Effector memory CD8-positive, alpha-beta T cell (primary cell): Measurements from ENCODE around the gene CLCN7.

ENCODE experiments used
- ATAC-seq: fragments of 150-1000 bp; cut with Tn5 transposase; replicated peaks from 2 replicates; pipeline ENCODE4 v1.10.0; 2021; ENCODE audit warnings: mild to moderate bottlenecking, moderate library complexity
- DNase-seq, 3 experiments: peaks; one replicate each; pipeline ENCODE4 v3.0.0; 2021
- H3K27ac Mint-ChIP-seq, 2 donors: one replicate each; pipeline ENCODE4 v1.8.0; 2022; ENCODE audit warnings: mild to moderate bottlenecking in 2 of 2, mixed read lengths in 2 of 2, moderate library complexity in 2 of 2
- H3K27me3 Mint-ChIP-seq, 2 donors: one replicate each; pipeline ENCODE4 v1.8.0; 2022; ENCODE audit warnings: mixed read lengths in 2 of 2
- H3K36me3 Mint-ChIP-seq: one replicate; pipeline ENCODE4 v1.8.0; 2022; ENCODE audit warnings: mild to moderate bottlenecking, moderate library complexity, mixed read lengths; ENCODE audit not compliant: insufficient read depth
- H3K4me1 Mint-ChIP-seq, 2 donors: one replicate each; pipeline ENCODE4 v1.8.0; 2022; ENCODE audit warnings: low read depth in 2 of 2, mixed read lengths in 2 of 2
- H3K4me3 Mint-ChIP-seq, 2 donors: one replicate each; pipeline ENCODE4 v1.8.0; 2022; ENCODE audit warnings: mild to moderate bottlenecking in 2 of 2, mixed read lengths in 2 of 2, moderate library complexity in 2 of 2
- H3K9me3 Mint-ChIP-seq, 2 donors: one replicate each; pipeline ENCODE4 v1.8.0; 2022; ENCODE audit warnings: mixed read lengths in 2 of 2

CLCN7 gene

DNA sequence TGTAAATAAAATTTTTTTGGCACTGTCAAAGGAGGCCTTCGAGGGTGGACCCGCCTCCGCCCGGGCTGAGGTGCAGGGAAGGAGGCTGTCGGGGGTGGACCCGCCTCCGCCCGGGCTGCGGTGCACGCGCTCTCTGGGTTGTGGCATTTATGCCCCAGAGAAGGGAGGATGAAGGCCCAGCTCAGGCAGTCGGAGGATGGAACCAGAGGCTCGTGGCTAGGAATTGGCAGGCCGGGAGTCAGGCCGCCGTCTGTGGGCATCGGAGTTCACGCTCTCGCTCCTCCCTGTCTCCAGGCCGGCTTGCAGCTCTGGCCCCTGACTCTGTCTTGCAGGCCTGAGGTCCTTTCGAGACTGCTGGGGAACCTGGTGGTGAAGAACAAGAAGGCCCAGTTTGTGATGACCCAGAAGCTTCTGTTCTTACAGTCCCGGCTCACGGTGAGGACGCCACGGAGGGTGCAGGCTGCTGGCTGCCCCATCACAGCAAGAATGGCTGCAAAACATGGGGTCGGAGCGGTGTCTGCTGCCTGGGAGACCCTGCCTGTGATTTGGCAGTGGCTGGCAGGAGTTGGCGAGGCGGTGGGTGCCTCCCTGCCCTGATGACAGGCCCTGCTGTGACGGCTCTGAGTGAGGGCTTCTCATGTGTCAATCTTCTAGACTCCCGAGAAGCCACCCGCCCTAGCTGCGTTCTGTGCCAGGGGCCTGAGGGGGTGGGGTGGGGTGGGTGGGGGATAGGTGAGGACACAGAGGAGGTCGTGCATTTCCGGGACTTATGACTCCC lies 24.3 kb upstream of the CLCN7 start:
- H3K27ac Mint-ChIP-seq = no peak overlapping the region
- no peak for ATAC-seq

DNA sequence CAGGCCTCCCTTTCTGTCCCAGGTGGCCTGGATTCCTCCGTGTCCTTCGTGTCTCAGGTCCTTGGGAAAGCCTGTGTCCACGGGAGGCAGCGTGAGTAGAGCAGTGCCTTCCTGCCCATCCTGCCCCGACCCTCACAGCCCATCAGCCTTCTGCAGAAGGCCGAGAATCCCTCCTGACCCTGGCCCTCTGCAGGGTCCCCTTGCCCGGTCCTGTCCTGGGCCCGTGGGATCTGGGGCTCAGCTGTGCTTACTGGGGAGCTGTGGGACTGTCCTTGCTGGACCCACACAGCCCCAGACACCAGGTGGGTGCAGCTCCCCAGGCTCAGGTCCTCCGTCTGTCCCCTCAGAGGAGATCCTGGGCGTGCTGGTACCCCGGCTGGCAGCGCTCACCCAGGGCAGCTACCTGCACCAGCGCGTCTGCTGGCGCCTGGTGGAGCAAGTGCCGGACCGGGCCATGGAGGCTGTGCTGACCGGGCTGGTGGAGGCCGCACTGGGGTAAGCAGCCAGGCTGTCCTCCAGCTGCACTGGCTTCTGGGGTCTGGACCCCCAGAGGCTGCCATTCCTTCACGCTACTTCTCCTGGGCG lies 22.3 kb upstream of the CLCN7 start:
- Mint-ChIP-seq H3K36me3 (peaks cover 7% of the 10 kb centered on the region), H3K4me3 (no peak overlapping the region), H3K27ac (no peak overlapping the region), H3K9me3 (no peaks in the 10 kb centered on the region), H3K27me3 (no peaks in the 10 kb centered on the region), H3K4me1 (peaks cover 8 to 9% of the 10 kb centered on the region in 2 donors)
- ATAC-seq (no peak), DNase-seq (no peak)

More for the DNA sequence above, 24.3 kb upstream of the CLCN7 start:
- no peaks in the 10 kb centered on the region for H3K27me3 Mint-ChIP-seq
- peaks cover 0 to 2% of the 10 kb centered on the region in 2 donors for H3K4me1 Mint-ChIP-seq
- no peak for DNase-seq
- H3K4me3 Mint-ChIP-seq = no peak overlapping the region
- H3K36me3 Mint-ChIP-seq = peaks cover 7% of the 10 kb centered on the region
- no peaks in the 10 kb centered on the region for H3K9me3 Mint-ChIP-seq

GRCh38 chr16:1496464-1496863 lies 21.6 kb upstream of the CLCN7 start:
- Mint-ChIP-seq H3K27me3 (no peaks in the 10 kb centered on the region), H3K4me3 (no peak overlapping the region), H3K27ac (no peak overlapping the region), H3K36me3 (peaks cover 7% of the 10 kb centered on the region), H3K9me3 (no peaks in the 10 kb centered on the region), H3K4me1 (peaks cover 9% of the 10 kb centered on the region in 2 donors)
- no peak for DNase-seq
- no peak for ATAC-seq

DNA sequence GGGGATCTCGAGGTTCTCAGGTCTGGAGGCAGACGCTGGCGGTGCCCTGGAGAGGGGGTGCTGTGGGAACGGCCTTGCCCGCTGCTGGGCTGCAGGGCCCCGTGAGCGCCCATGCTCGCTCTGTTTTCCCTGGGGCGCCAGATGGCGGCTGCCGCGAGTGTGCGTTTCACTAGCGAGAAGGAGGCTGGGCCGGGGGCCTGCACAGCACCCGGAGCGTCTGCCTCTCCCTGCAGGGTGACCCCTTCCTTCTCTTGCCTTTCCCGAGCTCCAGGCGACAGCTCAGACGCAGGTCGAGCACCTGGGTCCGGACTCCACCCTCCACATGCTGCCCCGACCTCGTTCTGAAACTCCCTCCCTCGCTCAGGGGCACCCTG lies 21.0 kb upstream of the CLCN7 start:
- ATAC-seq = no peak
- Mint-ChIP-seq H3K4me1 (peaks cover 9 to 10% of the 10 kb centered on the region in 2 donors), H3K9me3 (no peaks in the 10 kb centered on the region), H3K27me3 (no peaks in the 10 kb centered on the region), H3K36me3 (peaks cover 7% of the 10 kb centered on the region), H3K4me3 (peak overlapping the region in 1 of 2 donors; percentile 12), H3K27ac (no peak overlapping the region)
- no peak for DNase-seq

DNA sequence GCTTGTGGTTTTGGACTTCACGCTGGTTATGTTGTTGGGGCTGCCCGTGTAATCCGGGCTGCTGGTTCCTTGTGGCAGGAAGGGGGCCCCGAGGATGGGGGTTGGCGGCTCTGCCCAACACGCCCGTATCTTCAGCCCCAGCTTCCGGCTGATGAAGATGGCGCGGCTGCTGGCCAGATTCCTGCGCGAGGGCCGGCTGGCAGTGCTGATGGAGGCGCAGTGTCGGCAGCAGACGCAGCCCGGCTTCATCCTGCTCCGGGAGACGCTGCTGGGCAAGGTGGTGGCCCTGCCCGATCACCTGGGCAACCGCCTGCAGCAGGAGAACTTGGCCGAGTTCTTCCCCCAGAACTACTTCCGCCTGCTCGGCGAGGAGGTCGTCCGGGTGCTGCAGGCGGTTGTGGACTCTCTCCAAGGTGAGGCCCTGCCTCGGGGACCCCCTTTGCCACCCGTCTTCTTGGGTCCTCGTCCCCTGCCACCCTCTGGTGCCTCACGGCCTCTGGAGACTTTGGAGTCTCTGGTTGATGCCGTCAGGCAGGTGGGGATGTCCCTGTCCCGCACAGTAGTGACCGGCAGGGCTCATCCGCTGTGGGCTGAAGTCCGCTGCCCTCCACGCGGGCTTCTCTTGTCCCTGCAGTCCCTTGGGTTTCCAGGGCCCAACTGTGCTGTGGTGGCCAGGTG lies 20.5 kb upstream of the CLCN7 start:
- H3K9me3 Mint-ChIP-seq = no peaks in the 10 kb centered on the region
- H3K4me3 Mint-ChIP-seq = peak overlapping the region; percentile 51 to 90
- H3K4me1 Mint-ChIP-seq = peaks cover 9 to 10% of the 10 kb centered on the region in 2 donors
- peaks cover 7% of the 10 kb centered on the region for H3K36me3 Mint-ChIP-seq
- DNase-seq (no peak), ATAC-seq (no peak)
- H3K27ac Mint-ChIP-seq = no peak overlapping the region
- no peaks in the 10 kb centered on the region for H3K27me3 Mint-ChIP-seq

DNA sequence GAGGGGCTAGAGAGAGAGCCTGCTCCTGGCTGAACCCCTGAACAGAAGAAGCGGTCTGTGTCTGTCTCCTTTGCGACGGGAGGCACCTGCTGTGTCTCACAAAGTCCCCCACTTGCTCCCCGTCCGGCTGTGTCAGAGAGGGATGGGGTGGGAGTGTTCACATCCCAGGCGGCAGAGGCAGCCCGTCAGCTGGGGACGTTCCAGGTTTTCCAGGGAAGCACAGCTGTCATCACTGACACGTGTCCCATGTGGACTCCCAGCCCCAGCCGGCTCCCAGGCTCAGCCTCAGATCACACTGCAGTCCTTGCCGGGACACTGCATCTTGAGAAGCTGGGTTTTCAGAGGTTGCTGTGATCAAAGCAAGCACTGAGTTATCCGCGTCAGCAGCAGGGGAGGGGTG lies 19.9 kb upstream of the CLCN7 start:
- DNase-seq (no peak), ATAC-seq (no peak)
- Mint-ChIP-seq H3K27ac (no peak overlapping the region), H3K36me3 (peaks cover 7% of the 10 kb centered on the region), H3K9me3 (no peaks in the 10 kb centered on the region), H3K4me3 (peak overlapping the region; percentile 90 to 91), H3K27me3 (no peaks in the 10 kb centered on the region), H3K4me1 (peaks cover 9 to 10% of the 10 kb centered on the region in 2 donors)

- no peaks in the 10 kb centered on the region for H3K27me3 Mint-ChIP-seq
- peaks cover 7% of the 10 kb centered on the region for H3K36me3 Mint-ChIP-seq
- H3K9me3 Mint-ChIP-seq = no peaks in the 10 kb centered on the region
- ATAC-seq (no peak), DNase-seq (no peak)
- peak overlapping the region; percentile 13 to 94 for H3K27ac Mint-ChIP-seq
- H3K4me3 Mint-ChIP-seq = peak overlapping the region; percentile 90 to 91
- peaks cover 9 to 10% of the 10 kb centered on the region in 2 donors for H3K4me1 Mint-ChIP-seq
These were observed 19.4 kb upstream of the CLCN7 start for GRCh38 chr16:1494129-1494640.

- Mint-ChIP-seq H3K27me3 (no peaks in the 10 kb centered on the region), H3K27ac (peak overlapping the region; percentile 13 to 94), H3K4me3 (peak overlapping the region; percentile 90 to 91), H3K9me3 (no peaks in the 10 kb centered on the region), H3K4me1 (peaks cover 9 to 10% of the 10 kb centered on the region in 2 donors), H3K36me3 (peaks cover 7% of the 10 kb centered on the region)
- DNase-seq = peak in 1 of 3 experiments; percentile 13
- peak; percentile 4 for ATAC-seq
These were observed 18.9 kb upstream of the CLCN7 start for GRCh38 chr16:1493746-1494094.

DNA sequence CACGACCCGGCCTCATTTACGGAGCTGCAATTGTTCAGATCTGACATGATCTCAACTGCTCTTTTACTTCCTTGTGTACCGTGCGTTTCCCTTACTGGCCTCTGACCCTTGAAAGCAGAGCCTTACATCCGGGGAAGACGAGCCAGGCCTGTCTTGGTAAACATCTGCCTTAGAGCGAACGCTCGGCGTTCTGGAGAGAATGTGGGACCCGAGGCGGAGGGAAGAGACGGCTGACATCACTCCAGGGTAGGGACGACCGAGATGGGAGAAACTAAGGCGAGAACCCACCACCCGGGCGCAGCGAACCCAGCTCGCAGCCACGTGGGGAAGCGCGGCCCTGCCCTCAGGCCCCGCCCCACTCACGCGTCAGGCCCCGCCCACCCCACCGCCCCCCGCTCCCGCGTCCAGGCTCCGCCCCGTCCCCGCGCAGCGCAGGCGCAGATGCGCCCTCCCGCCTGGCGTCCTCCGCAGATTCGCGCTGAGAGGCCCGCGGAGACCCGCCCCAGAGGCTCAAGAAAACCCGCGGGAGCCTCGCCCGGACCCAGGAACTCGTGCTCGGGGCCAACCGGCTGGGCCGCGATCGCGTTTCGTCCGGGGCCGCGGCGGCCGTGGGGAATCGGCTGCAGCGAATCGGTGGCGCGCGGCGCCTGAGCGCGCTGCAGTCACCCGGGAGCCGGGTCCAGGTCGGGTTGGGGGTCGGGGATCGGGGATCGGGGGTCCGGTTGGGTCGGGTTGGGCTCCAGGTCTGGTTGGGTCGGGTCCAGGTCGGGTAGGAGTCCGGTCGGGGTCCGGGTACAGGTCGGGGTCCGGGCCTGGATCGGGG lies 18.3 kb upstream of the CLCN7 start, which contains the start of gene TELO2:
TELO2 (plus strand) TSS at position 438 of the 823 bp plus-strand sequence. CDS start 922 bp downstream, outside the sequence.
- peaks cover 9 to 10% of the 10 kb centered on the region in 2 donors for H3K4me1 Mint-ChIP-seq
- H3K9me3 Mint-ChIP-seq = no peaks in the 10 kb centered on the region
- H3K36me3 Mint-ChIP-seq = peaks cover 7% of the 10 kb centered on the region
- H3K27ac Mint-ChIP-seq = peak within 1 kb of the TSS; percentile 94 to 96
- DNase-seq (peak; percentile 83 to 84 (median 84)), ATAC-seq (peak; percentile 85)
- no peaks in the 10 kb centered on the region for H3K27me3 Mint-ChIP-seq
- peak within 1 kb of the TSS; percentile 90 to 91 for H3K4me3 Mint-ChIP-seq

- ATAC-seq (no peak), DNase-seq (no peak)
- H3K27ac Mint-ChIP-seq = peak overlapping the region; percentile 94 to 96
- H3K4me3 Mint-ChIP-seq = peak overlapping the region; percentile 90 to 91
- H3K9me3 Mint-ChIP-seq = no peaks in the 10 kb centered on the region
- no peaks in the 10 kb centered on the region for H3K27me3 Mint-ChIP-seq
- H3K4me1 Mint-ChIP-seq = peaks cover 9 to 10% of the 10 kb centered on the region in 2 donors
- peaks cover 3% of the 10 kb centered on the region for H3K36me3 Mint-ChIP-seq
These were observed 17.5 kb upstream of the CLCN7 start for GRCh38 chr16:1492082-1492922.

GRCh38 chr16:1491327-1491726 lies 16.5 kb upstream of the CLCN7 start:
- Mint-ChIP-seq H3K27me3 (no peaks in the 10 kb centered on the region), H3K36me3 (peaks cover 3% of the 10 kb centered on the region), H3K4me3 (peak overlapping the region in 1 of 2 donors; percentile 42), H3K9me3 (no peaks in the 10 kb centered on the region), H3K27ac (no peak overlapping the region), H3K4me1 (peaks cover 9 to 10% of the 10 kb centered on the region in 2 donors)
- DNase-seq (no peak), ATAC-seq (no peak)

GRCh38 chr16:1489077-1489476 lies 14.2 kb upstream of the CLCN7 start:
- H3K4me1 Mint-ChIP-seq = peaks cover 8 to 9% of the 10 kb centered on the region in 2 donors
- no peaks in the 10 kb centered on the region for H3K36me3 Mint-ChIP-seq
- no peak for DNase-seq
- H3K9me3 Mint-ChIP-seq = no peaks in the 10 kb centered on the region
- no peak for ATAC-seq
- no peak overlapping the region for H3K4me3 Mint-ChIP-seq
- H3K27me3 Mint-ChIP-seq = no peaks in the 10 kb centered on the region
- no peak overlapping the region for H3K27ac Mint-ChIP-seq
